GM12878 (cell line): ENCODE results near the gene IFI30. TPM values are rescaled to one million over a fixed set of nuclear protein-coding genes. Genes with fewer than 3 reads are reported as not detected.

ENCODE experiments used
- ATF7 ChIP-seq: fragments of 450-650 bp; IDR thresholded peaks from 2 replicates; pipeline ENCODE4 v1.6.1; 2016; ENCODE audit warnings: low read depth, mild to moderate bottlenecking
- BACH1 ChIP-seq: fragments of 450-650 bp; IDR thresholded peaks from 2 replicates; pipeline ENCODE4 v1.6.1; 2017; ENCODE audit warnings: mild to moderate bottlenecking, borderline replicate concordance
- BHLHE40 ChIP-seq, 2 experiments: fragments of 450-650 bp in 1 of 2; IDR thresholded peaks; 2 replicates each; pipeline ENCODE4 v1.6.1; 2011 to 2017; ENCODE audit warnings: low read depth in 2 of 2, borderline replicate concordance in 1 of 2, improper control_type of control experiment in 1 of 2, low read length in 1 of 2, mild to moderate bottlenecking in 1 of 2
- CBX3 ChIP-seq: fragments of 200-600 bp; sonication (generic); IDR thresholded peaks from 2 replicates; pipeline ENCODE4 v1.6.1; 2016; ENCODE audit warnings: low read depth, borderline replicate concordance
- DPF2 ChIP-seq: fragments of 450-650 bp; IDR thresholded peaks from 2 replicates; pipeline ENCODE4 v1.6.1; 2017; ENCODE audit warnings: mild to moderate bottlenecking
- ETV6 ChIP-seq, 2 experiments: fragments of 450-650 bp in 1 of 2; IDR thresholded peaks in 1 of 2; conservative IDR thresholded peaks in 1 of 2; 2 replicates each; pipeline ENCODE4 v1.6.1; 2014; ENCODE audit warnings: antibody characterized with exemption in 1 of 2, borderline replicate concordance in 1 of 2, low read depth in 1 of 2, mild to moderate bottlenecking in 1 of 2, moderate library complexity in 1 of 2
- EZH2 ChIP-seq: IDR thresholded peaks from 2 replicates; pipeline ENCODE4 v1.6.1; 2012; ENCODE audit warnings: low read depth, mild to moderate bottlenecking, control low read depth, inconsistent platforms, low read length, borderline replicate concordance; ENCODE audit not compliant: control insufficient read depth
- FOXK2 ChIP-seq: fragments of 450-650 bp; IDR thresholded peaks from 2 replicates; pipeline ENCODE4 v1.6.1; 2017; ENCODE audit warnings: mild to moderate bottlenecking, moderate library complexity
- GATAD2B ChIP-seq: fragments of 450-650 bp; conservative IDR thresholded peaks from 2 replicates; pipeline ENCODE4 v1.6.1; 2017; ENCODE audit warnings: low read depth, mild to moderate bottlenecking, moderate library complexity
- IKZF2 ChIP-seq, 2 experiments: fragments of 450-650 bp; IDR thresholded peaks; 2 replicates each; pipeline ENCODE4 v1.6.1; 2017; ENCODE audit warnings: mild to moderate bottlenecking in 2 of 2, moderate library complexity in 2 of 2
- KAT2A ChIP-seq: conservative IDR thresholded peaks from 2 replicates; pipeline ENCODE4 v1.6.1; 2011; ENCODE audit warnings: low read depth, low read length; ENCODE audit not compliant: control insufficient read depth
- KLF5 ChIP-seq: fragments of 450-650 bp; IDR thresholded peaks from 2 replicates; pipeline ENCODE4 v1.6.1; 2014; ENCODE audit warnings: mild to moderate bottlenecking; ENCODE audit not compliant: partially characterized antibody
- POLR2AphosphoS2 ChIP-seq: IDR thresholded peaks from 2 replicates; pipeline ENCODE4 v1.6.1; 2011; ENCODE audit warnings: low read depth, mild to moderate bottlenecking, low read length, improper control_type of control experiment, moderate library complexity
- RAD51 ChIP-seq: fragments of 450-650 bp; IDR thresholded peaks from 2 replicates; pipeline ENCODE4 v1.6.1; 2016; ENCODE audit warnings: moderate library complexity, mild to moderate bottlenecking, inconsistent platforms
- RELA ChIP-seq: fragments of 450-650 bp; IDR thresholded peaks from 2 replicates; pipeline ENCODE4 v1.8.0; 2014; ENCODE audit warnings: borderline replicate concordance; ENCODE audit not compliant: partially characterized antibody
- SIN3A ChIP-seq: IDR thresholded peaks from 2 replicates; pipeline ENCODE4 v1.6.1; 2012; ENCODE audit warnings: low read depth, low read length, improper control_type of control experiment
- SREBF1 ChIP-seq: IDR thresholded peaks from 2 replicates; pipeline ENCODE4 v1.6.1; 2012; ENCODE audit warnings: mild to moderate bottlenecking, low read length
- YBX1 ChIP-seq: fragments of 450-650 bp; IDR thresholded peaks from 2 replicates; pipeline ENCODE4 v1.6.1; 2016; ENCODE audit warnings: antibody characterized with exemption
- ZNF274 ChIP-seq: IDR thresholded peaks from one replicate; pipeline ENCODE4 v1.8.0; 2011; ENCODE audit not compliant: insufficient read length, insufficient read depth
- ZNF384 ChIP-seq: IDR thresholded peaks from 2 replicates; pipeline ENCODE4 v1.6.1; 2012; ENCODE audit warnings: low read depth, mild to moderate bottlenecking, low read length, improper control_type of control experiment, borderline replicate concordance
- polyA plus RNA-seq, 11 experiments: library from polyadenylated mRNA; depleted of rRNA in 4 of 11; unstranded in 6 of 11; stranded (reverse) in 5 of 11; fragments of >200 nt; fragmentation: Nextera tagmentation in 4 of 11; fragmentation: Illumina TruSeq in 1 of 11; extraction: Ambion mirVana in 4 of 11; extraction: Trizol in 1 of 11; gene quantifications; 1 replicate in 1 of 11; 2 replicates in 10 of 11; pipeline versions ENCODE4 v1.2.1 to v1.2.3, GENCODE V29; 2011 to 2016; ENCODE audit warnings: inconsistent platforms in 2 of 11, missing spikeins in 2 of 11, low read depth in 1 of 11
- total RNA-seq, 4 experiments: library from RNA; depleted of rRNA in 3 of 4; stranded (reverse); fragments of >200 nt in 3 of 4; fragmentation: Illumina TruSeq in 1 of 4; extraction: Trizol in 1 of 4; gene quantifications; 2 replicates each; pipeline versions ENCODE4 v1.2.1 to v1.2.3, GENCODE V29; 2013 to 2021
- TF ChIP-seq, protein P1 (sequence below): fragments of 450-650 bp; IDR thresholded peaks from 2 replicates; pipeline ENCODE4 v1.6.1; 2016; ENCODE audit warnings: mild to moderate bottlenecking, moderate library complexity, borderline replicate concordance
- TF ChIP-seq, protein P2 (sequence below): IDR thresholded peaks from 2 replicates; pipeline ENCODE4 v1.6.1; 2012; ENCODE audit warnings: low read length, inconsistent platforms
- TF ChIP-seq, protein P3 (sequence below): IDR thresholded peaks from 2 replicates; pipeline ENCODE4 v1.6.1; 2011; ENCODE audit warnings: borderline replicate concordance, low read depth, mild to moderate bottlenecking, moderate library complexity, mixed read lengths, low read length; ENCODE audit not compliant: insufficient read depth; ENCODE audit errors: extremely low read length

IFI30 gene
- total and polyA plus RNA-seq, 10 of the 15 experiments (the other 5 are each of a cell fraction or from before 2014, with no cell fraction given) = 221 to 1,112 (median 451) TPM

DNA sequence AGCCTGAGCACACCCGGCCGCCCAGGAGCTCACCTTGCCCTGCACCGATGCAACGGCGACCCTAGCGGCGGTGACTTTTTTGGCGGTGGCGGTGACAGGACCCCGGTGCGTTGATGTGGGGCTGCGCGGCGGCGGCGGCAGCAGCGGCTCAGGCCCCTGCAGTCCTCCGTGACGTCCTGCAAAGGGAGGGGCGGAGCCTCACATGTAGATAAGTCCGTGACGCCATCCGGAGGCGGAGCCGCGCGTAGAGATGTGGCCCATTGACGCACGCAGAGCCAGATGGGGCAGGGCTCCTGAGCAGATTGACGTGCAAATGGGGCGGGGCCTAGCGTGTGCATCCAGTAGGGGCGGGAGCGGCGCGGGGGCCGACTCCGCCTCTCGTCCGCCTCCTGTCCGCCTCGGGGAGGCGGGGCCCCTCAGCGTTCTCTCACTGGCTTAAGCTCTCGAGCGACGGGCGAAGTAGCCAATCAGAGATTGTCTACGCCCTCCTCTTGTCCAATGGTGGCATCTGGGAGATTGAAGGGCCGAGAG lies 30.3 kb downstream of the IFI30 start, which contains the start of gene RAB3A (continued):
- TF ChIP-seq ZNF274 = no peak
- TF ChIP-seq ATF7 = no peak
- TF ChIP-seq IKZF2 (IDR thresholded peaks at IDR 0.05) = no peak
- TF ChIP-seq KLF5 = no peak
- no peak for TF ChIP-seq YBX1
- TF ChIP-seq CBX3 = no peak
- no peak for TF ChIP-seq ZNF384
- TF ChIP-seq RELA = no peak
- TF ChIP-seq, protein P1, sequence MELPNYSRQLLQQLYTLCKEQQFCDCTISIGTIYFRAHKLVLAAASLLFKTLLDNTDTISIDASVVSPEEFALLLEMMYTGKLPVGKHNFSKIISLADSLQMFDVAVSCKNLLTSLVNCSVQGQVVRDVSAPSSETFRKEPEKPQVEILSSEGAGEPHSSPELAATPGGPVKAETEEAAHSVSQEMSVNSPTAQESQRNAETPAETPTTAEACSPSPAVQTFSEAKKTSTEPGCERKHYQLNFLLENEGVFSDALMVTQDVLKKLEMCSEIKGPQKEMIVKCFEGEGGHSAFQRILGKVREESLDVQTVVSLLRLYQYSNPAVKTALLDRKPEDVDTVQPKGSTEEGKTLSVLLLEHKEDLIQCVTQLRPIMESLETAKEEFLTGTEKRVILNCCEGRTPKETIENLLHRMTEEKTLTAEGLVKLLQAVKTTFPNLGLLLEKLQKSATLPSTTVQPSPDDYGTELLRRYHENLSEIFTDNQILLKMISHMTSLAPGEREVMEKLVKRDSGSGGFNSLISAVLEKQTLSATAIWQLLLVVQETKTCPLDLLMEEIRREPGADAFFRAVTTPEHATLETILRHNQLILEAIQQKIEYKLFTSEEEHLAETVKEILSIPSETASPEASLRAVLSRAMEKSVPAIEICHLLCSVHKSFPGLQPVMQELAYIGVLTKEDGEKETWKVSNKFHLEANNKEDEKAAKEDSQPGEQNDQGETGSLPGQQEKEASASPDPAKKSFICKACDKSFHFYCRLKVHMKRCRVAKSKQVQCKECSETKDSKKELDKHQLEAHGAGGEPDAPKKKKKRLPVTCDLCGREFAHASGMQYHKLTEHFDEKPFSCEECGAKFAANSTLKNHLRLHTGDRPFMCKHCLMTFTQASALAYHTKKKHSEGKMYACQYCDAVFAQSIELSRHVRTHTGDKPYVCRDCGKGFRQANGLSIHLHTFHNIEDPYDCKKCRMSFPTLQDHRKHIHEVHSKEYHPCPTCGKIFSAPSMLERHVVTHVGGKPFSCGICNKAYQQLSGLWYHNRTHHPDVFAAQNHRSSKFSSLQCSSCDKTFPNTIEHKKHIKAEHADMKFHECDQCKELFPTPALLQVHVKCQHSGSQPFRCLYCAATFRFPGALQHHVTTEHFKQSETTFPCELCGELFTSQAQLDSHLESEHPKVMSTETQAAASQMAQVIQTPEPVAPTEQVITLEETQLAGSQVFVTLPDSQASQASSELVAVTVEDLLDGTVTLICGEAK = no peak
- no peak for TF ChIP-seq FOXK2
- TF ChIP-seq KAT2A = no peak
- TF ChIP-seq RAD51 = no peak
- TF ChIP-seq SREBF1 = no peak
- TF ChIP-seq, protein P2, sequence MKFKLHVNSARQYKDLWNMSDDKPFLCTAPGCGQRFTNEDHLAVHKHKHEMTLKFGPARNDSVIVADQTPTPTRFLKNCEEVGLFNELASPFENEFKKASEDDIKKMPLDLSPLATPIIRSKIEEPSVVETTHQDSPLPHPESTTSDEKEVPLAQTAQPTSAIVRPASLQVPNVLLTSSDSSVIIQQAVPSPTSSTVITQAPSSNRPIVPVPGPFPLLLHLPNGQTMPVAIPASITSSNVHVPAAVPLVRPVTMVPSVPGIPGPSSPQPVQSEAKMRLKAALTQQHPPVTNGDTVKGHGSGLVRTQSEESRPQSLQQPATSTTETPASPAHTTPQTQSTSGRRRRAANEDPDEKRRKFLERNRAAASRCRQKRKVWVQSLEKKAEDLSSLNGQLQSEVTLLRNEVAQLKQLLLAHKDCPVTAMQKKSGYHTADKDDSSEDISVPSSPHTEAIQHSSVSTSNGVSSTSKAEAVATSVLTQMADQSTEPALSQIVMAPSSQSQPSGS = no peak
- peak; percentile 100 for TF ChIP-seq DPF2
- TF ChIP-seq BACH1 = no peak; the same call in 1 of the 2 replicates
- TF ChIP-seq GATAD2B = no peak
- TF ChIP-seq SIN3A = 0 out of 2 replicates have a peak, but pooled peaks have one; percentile 61
- no peak for TF ChIP-seq POLR2AphosphoS2
- no peak for TF ChIP-seq ETV6 (conservative IDR thresholded peaks at IDR 0.05 in 1 of 2, IDR thresholded peaks at IDR 0.05 in 1 of 2; ENCODE audit: borderline replicate concordance in 1 of 2, low read depth in 1 of 2)
- TF ChIP-seq EZH2 = no peak
- TF ChIP-seq, protein P3, sequence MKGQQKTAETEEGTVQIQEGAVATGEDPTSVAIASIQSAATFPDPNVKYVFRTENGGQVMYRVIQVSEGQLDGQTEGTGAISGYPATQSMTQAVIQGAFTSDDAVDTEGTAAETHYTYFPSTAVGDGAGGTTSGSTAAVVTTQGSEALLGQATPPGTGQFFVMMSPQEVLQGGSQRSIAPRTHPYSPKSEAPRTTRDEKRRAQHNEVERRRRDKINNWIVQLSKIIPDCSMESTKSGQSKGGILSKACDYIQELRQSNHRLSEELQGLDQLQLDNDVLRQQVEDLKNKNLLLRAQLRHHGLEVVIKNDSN = no peak
- peak in 1 of 2 experiments; percentile 2; a peak in 1 of 4 replicates for TF ChIP-seq BHLHE40 (IDR thresholded peaks at IDR 0.05; ENCODE audit: borderline replicate concordance in 1 of 2, low read depth in 2 of 2, low read length in 1 of 2)
